GM21619 (cell line): ENCODE results near the gene RNF10.
"Not testable (repeated sequence)": the region's sequence is repeated elsewhere in the genome, so short reads cannot be mapped to it uniquely, and the experiment has no call there.

Experiments
- ATAC-seq: cut with Tn5 transposase; IDR thresholded peaks from one replicate; pipeline ENCODE4 v1.9.1; 2021; ENCODE audit not compliant: unreplicated experiment

RNF10 gene

DNA sequence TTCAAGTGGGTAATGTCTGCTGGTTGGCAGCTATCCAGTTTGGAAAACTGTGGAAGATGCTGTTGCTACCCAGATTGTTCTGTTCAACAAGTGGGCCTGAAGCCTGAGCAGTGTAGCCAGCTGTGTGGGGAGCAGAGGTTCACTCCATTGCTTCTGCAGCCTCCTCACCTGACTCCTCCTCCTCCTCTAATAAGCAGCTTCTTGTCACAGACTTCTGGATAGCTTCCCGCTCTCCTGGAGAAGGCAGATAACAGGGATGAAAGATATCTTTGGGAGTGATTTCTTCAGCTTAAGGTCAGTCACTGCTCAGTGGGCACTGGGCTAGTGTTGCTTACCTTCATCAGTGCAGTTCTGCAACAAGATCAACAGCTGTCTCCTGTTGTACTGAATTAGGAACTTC lies 45.0 kb downstream of the RNF10 start:
- ATAC-seq: no peak

DNA sequence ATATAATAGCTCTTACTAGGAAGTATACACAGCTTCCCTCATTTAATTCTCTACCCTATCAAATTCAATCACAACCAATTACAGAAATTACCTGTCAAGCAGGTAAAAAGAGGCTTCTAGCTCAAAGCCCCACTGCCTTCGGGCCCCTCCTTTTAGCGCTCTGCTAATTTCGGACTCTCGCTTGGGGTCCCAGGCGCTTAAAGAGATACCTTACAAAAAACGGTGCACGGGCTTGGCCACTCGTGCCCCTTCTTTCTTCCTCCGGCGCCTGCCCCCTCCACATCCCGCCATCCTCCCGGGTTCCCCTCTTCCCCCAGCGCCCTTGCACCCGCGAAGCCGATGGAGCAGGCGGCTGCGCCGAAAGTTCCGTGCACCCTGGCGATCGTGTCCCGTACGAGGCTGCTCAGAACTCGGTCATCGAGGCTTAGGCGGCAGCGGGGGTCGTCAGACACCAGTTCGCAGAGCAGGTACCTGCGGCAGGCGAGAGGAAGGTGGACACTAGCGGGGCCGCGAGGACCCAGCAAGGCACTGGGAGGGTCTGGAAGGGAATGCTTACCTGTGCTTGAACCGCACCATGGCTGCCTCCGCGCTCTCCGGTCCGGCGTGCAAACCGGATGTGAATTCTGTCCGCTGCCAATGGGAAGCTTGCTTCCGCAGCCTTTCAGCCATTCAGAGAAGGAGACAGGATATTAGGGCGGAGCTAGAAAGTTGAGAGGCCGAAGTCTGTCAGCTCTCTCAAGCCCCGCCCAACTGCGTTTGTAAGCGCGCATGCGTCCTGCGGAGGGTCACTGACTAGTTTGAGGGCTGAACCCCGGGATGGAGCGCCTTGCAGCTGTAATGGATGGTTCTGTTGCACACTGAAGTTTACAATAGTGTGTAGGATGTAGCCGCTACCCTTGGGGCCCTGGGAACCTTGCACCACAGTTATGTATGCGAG lies 46.9 kb downstream of the RNF10 start, which contains the start of gene POP5:
Gene POP5, minus strand, starts transcription at position 616 of the 937 bp plus-strand sequence. Its CDS starts 40 bp downstream, at position 576.
- ATAC-seq: peak; percentile 91

DNA sequence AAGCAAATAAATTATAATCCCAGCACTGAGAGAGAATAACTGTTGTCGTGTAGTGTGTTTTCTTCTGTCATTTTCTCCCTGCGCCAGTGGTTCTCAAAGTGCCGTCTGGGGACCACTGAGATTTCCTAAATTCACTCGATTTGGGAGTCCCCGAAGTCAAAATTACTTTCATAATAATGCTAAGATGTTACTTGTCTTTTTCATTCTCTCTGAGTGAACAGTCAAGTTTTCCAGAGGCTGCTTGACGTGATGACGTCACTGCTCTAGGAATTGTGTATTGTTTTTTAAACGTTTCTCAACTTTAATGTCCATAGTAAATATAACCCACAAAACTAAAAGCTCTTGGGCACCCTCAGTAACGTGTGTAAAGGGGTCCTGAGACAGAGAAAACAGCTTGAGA lies 47.8 kb downstream of the RNF10 start:
- ATAC-seq: no peak

- no peak for ATAC-seq
These were observed 49.4 kb downstream of the RNF10 start for GRCh38 chr12:120583478-120584030.

GRCh38 chr12:120584343-120585149 lies 50.4 kb downstream of the RNF10 start:
- no peak for ATAC-seq

- ATAC-seq: no peak
These were observed 52.0 kb downstream of the RNF10 start for GRCh38 chr12:120586206-120586605.

DNA sequence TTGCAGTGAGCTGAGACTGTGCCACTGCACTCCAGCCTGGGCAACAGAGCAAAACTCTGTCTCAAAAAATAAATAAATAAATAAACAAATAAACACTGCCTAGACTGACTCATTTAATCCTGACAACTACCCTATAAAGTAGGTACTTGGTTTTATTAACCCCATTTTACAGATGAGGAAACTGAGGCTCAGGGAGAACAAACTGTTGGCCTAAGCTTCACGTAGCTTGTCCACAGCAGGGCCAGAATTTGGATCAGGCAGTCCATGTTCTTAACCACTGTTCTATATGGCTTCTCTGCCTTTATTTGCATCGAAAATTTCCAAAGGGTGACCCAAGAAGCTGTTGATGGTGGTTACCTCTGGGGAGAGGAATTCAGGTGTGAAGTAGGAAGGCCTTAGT lies 52.7 kb downstream of the RNF10 start:
- no peak for ATAC-seq

GRCh38 chr12:120588371-120588770 lies 54.2 kb downstream of the RNF10 start:
- no peak for ATAC-seq

- no peak for ATAC-seq
These were observed 55.1 kb downstream of the RNF10 start for GRCh38 chr12:120588948-120589930.

GRCh38 chr12:120590741-120591407 lies 56.7 kb downstream of the RNF10 start:
- no peak for ATAC-seq

GRCh38 chr12:120592121-120593049 lies 58.2 kb downstream of the RNF10 start:
- no peak for ATAC-seq

DNA sequence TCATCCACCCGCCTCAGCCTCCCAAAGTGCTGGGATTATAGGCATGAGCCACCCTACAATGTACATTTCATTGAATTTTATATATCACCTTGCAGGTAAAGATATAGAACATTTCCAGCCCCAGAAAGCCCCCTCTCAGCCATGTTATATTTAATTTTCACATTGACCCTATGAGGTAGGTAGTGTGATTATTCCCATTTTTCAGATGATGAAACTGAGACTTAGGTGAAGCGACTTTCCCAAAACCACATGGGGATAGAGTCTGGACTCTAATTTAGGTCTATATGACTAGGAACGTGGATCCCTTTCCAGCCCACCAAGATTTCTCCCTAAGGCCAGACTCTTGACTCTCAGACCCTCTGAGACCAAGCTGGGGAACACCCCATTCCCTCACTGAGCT lies 62.7 kb downstream of the RNF10 start:
- no peak for ATAC-seq

DNA sequence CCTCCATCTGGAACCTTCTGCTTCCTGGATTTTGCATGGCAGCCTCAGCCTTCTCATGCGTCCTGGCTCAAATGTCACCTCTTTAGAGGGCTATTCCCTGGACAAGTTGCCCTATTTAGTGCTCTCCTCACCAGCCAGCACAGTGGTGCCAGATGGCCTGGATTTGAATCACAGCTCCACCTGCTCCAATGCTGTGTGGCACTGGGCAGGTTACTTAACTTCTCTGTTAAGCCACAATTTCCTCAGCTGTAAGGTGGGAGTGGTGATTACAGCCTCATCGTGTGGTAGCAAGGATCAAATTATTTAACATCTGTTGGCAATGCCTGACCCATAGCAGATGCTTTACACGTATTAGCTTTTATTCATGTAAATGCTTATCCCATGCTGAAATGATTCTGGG lies 63.7 kb downstream of the RNF10 start:
- ATAC-seq: no peak

DNA sequence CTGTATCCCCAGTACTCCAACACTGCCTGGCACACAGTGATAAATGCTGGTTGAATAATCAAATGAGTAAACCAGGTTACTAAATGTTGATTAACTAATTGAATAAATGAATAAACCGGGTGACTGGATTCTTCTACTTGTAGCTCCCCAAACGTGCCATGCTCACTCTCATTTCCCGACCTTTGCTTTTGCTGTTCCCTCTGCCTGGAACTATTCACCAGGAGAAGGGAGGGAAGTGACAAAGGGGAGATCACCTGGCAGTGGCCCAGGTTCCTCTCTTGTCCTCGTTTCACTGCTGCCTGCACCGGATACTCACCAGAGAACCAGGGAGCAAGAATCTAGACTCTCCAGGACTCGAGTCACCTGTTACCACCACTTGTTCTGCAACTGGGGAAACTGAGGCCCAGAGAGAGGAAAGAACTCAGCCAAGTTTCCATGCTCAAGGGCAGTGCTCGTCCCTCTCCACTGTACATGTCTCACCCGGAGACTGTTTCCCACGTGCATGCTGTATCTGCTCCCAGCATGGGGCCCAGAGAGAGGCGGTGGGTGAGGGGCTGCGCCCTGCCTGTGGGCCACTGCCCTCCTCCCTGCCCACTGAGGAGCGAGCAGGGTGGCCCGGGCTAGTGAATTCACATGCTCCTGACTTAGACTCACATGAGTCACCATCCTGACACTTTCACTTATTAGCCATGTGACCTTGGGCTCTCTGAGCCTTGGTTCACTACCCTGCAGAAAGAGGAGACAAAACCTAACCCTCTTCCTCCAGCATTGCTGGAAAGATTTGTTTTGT lies 64.7 kb downstream of the RNF10 start:
- no peak for ATAC-seq

GRCh38 chr12:120599672-120600552 lies 65.8 kb downstream of the RNF10 start:
- ATAC-seq: no peak

DNA sequence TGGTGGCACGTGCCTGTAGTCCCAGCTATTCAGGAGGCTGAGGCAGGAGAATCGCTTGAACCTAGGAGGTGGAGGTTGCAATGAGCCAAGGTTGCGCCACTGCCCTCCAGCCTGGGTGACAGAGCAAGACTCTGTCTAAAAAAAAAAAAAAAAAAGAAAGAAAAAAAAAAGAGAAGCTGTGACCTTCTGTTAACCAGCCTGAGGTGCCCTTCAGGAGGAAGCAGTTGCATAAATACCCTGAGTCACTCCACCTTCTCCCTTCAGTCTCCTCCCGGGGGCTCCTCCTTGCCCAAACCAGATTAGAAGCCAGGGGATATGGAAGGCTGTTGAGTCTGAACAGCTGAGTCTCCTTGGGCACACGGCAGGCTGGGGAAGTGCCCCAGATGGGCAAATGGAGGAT lies 68.3 kb downstream of the RNF10 start:
- ATAC-seq: not testable (repeated sequence)

GRCh38 chr12:120610560-120610959 lies 76.4 kb downstream of the RNF10 start:
- ATAC-seq: no peak
